IMR-90 (cell line): Measurements from ENCODE around the gene PRPF8. TPM values are rescaled to one million over a fixed set of nuclear protein-coding genes. Genes with fewer than 3 reads are reported as not detected.
A peak's percentile ranks its signal among the peaks of the same experiment; 100 is the strongest.

Experiments
- ATAC-seq: fragments of 200-7000 bp; cut with Tn5 transposase; 2 replicates; pipeline ENCODE4 v1.9.1; 2020; ENCODE audit warnings: low read depth, mild to moderate bottlenecking, moderate library complexity
- BruUV-seq: library from RNA; stranded (reverse); fragments of 400-500 nt; replicated peaks from 2 replicates; lab custom pipeline; 2021; lab: Mats Ljungman, UMichigan
- CTCF ChIA-PET: fragments of 300-600 bp; formaldehyde crosslinking; extraction: SDS; loops from one replicate; lab custom pipeline; 2021; ENCODE audit warnings: antibody characterized with exemption; lab: Yijun Ruan, JAX
- POLR2A ChIA-PET: fragments of 300-600 bp; sonication (Branson Sonifier 250); formaldehyde crosslinking; loops from one replicate; lab custom pipeline; 2022; ENCODE audit warnings: antibody characterized with exemption; ENCODE audit not compliant: unreplicated experiment; lab: Charles Lee
- DNase-seq: peaks from one replicate; pipeline ENCODE4 v3.0.0; 2013
- H2AFZ ChIP-seq: replicated peaks from 2 replicates; pipeline ENCODE3; 2013; ENCODE audit warnings: low read length, mild to moderate bottlenecking; ENCODE audit not compliant: poor library complexity
- H2AK5ac ChIP-seq: 2 replicates; pipeline ENCODE4 v1.6.1; 2013; ENCODE audit warnings: low read depth, low read length, inconsistent platforms
- H2AK9ac ChIP-seq: replicated peaks from 2 replicates; pipeline ENCODE3; 2013; ENCODE audit warnings: mild to moderate bottlenecking, low read depth, low read length, moderate library complexity; ENCODE audit not compliant: poor library complexity
- H2BK120ac ChIP-seq: 2 replicates; pipeline ENCODE4 v1.6.1; 2013; ENCODE audit warnings: low read depth, low read length, inconsistent platforms
- H2BK15ac ChIP-seq: 3 replicates; pipeline ENCODE4 v1.6.1; 2013; ENCODE audit warnings: low read depth, low read length, inconsistent platforms
- H2BK20ac ChIP-seq: 2 replicates; pipeline ENCODE4 v1.6.1; 2013; ENCODE audit warnings: low read depth, mild to moderate bottlenecking, inconsistent platforms, low read length, moderate library complexity
- H2BK5ac ChIP-seq: 2 replicates; pipeline ENCODE4 v1.6.1; 2013; ENCODE audit warnings: mild to moderate bottlenecking, low read depth, low read length, inconsistent platforms; ENCODE audit not compliant: poor library complexity, severe bottlenecking
- H3K14ac ChIP-seq: replicated peaks from 2 replicates; pipeline ENCODE4 v1.6.1; 2013; ENCODE audit warnings: low read depth, low read length, inconsistent platforms
- H3K18ac ChIP-seq: 2 replicates; pipeline ENCODE4 v1.6.1; 2013; ENCODE audit warnings: low read depth, low read length, control low read depth
- H3K23ac ChIP-seq: 2 replicates; pipeline ENCODE4 v1.6.1; 2013; ENCODE audit warnings: low read depth, low read length, inconsistent platforms
- H3K27ac ChIP-seq: 2 replicates; pipeline ENCODE4 v1.5.1; 2013; ENCODE audit warnings: mild to moderate bottlenecking, control low read depth, low read length; ENCODE audit not compliant: insufficient read depth
- H3K27me3 ChIP-seq: 2 replicates; pipeline ENCODE4 v1.6.1; 2013; ENCODE audit warnings: low read length; ENCODE audit not compliant: control insufficient read depth, insufficient read depth
- H3K36me3 ChIP-seq: 2 replicates; pipeline ENCODE4 v1.6.1; 2013; ENCODE audit warnings: low read length, mixed read lengths; ENCODE audit not compliant: control insufficient read depth, insufficient read depth
- H3K4ac ChIP-seq: 2 replicates; pipeline ENCODE4 v1.6.1; 2013; ENCODE audit warnings: low read depth, low read length, inconsistent platforms
- H3K4me1 ChIP-seq: 2 replicates; pipeline ENCODE4 v1.6.1; 2013; ENCODE audit warnings: low read length, mixed read lengths; ENCODE audit not compliant: control insufficient read depth, insufficient read depth
- H3K4me2 ChIP-seq: 2 replicates; pipeline ENCODE4 v1.6.1; 2013; ENCODE audit warnings: low read depth, mild to moderate bottlenecking, control low read depth, low read length, moderate library complexity
- H3K4me3 ChIP-seq: 2 replicates; pipeline ENCODE4 v1.5.1; 2013; ENCODE audit warnings: low read depth, mild to moderate bottlenecking, control low read depth, low read length, moderate library complexity; ENCODE audit not compliant: insufficient read depth
- H3K56ac ChIP-seq: 2 replicates; pipeline ENCODE4 v1.6.1; 2013; ENCODE audit warnings: low read length, inconsistent platforms; ENCODE audit not compliant: insufficient read depth; ENCODE audit errors: extremely low read depth
- H3K79me1 ChIP-seq, 2 experiments: 2 replicates each; pipeline ENCODE4 v1.6.1; 2013; ENCODE audit warnings: low read length in 2 of 2, inconsistent platforms in 1 of 2, low read depth in 1 of 2
- H3K9ac ChIP-seq: 2 replicates; pipeline ENCODE4 v1.6.1; 2013; ENCODE audit warnings: low read depth, low read length, control low read depth
- H3K9me1 ChIP-seq: 2 replicates; pipeline ENCODE4 v1.6.1; 2013; ENCODE audit warnings: low read length, inconsistent platforms; ENCODE audit not compliant: insufficient read depth
- H3K9me3 ChIP-seq: 2 replicates; pipeline ENCODE4 v1.6.1; 2013; ENCODE audit warnings: low read length; ENCODE audit not compliant: control insufficient read depth, insufficient read depth
- H4K20me1 ChIP-seq: 2 replicates; pipeline ENCODE4 v1.6.1; 2013; ENCODE audit warnings: low read length, inconsistent platforms; ENCODE audit not compliant: insufficient read depth
- H4K5ac ChIP-seq: 2 replicates; pipeline ENCODE4 v1.6.1; 2013; ENCODE audit warnings: mild to moderate bottlenecking, low read depth, low read length, control low read depth
- H4K8ac ChIP-seq, 2 experiments: 2 replicates each; pipeline ENCODE4 v1.6.1; 2013; ENCODE audit warnings: low read depth in 2 of 2, low read length in 2 of 2, control low read depth in 1 of 2, inconsistent platforms in 1 of 2
- H4K91ac ChIP-seq: 2 replicates; pipeline ENCODE4 v1.6.1; 2013; ENCODE audit warnings: low read depth, low read length, inconsistent platforms; ENCODE audit not compliant: insufficient read depth
- BHLHE40 ChIP-seq: fragments of 150-350 bp; IDR thresholded peaks from 2 replicates; pipeline ENCODE4 v1.6.1; 2016; ENCODE audit warnings: mild to moderate bottlenecking, low read depth, low read length
- CEBPB ChIP-seq: IDR thresholded peaks from 2 replicates; pipeline ENCODE4 v1.6.1; 2012; ENCODE audit warnings: low read depth, low read length, improper control_type of control experiment
- CHD1 ChIP-seq: IDR thresholded peaks from 2 replicates; pipeline ENCODE4 v1.6.1; 2012; ENCODE audit warnings: low read depth, low read length, improper control_type of control experiment
- FOS ChIP-seq: fragments of 150-350 bp; IDR thresholded peaks from 2 replicates; pipeline ENCODE4 v1.6.1; 2016; ENCODE audit warnings: low read depth, low read length
- MAFK ChIP-seq: IDR thresholded peaks from 2 replicates; pipeline ENCODE4 v1.6.1; 2012; ENCODE audit warnings: low read depth, low read length, improper control_type of control experiment
- MAZ ChIP-seq: IDR thresholded peaks from 2 replicates; pipeline ENCODE4 v1.6.1; 2012; ENCODE audit warnings: low read depth, mild to moderate bottlenecking, low read length, improper control_type of control experiment, moderate library complexity, borderline replicate concordance
- MXI1 ChIP-seq: IDR thresholded peaks from 2 replicates; pipeline ENCODE4 v1.6.1; 2012; ENCODE audit warnings: low read depth, mild to moderate bottlenecking, low read length, moderate library complexity, borderline replicate concordance
- POLR2A ChIP-seq: IDR thresholded peaks from 2 replicates; pipeline ENCODE4 v1.6.1; 2012; ENCODE audit warnings: mild to moderate bottlenecking, low read depth, low read length
- RCOR1 ChIP-seq: IDR thresholded peaks from 2 replicates; pipeline ENCODE4 v1.6.1; 2012; ENCODE audit warnings: mild to moderate bottlenecking, low read length, improper control_type of control experiment; ENCODE audit not compliant: insufficient replicate concordance
- RFX5 ChIP-seq: IDR thresholded peaks from 2 replicates; pipeline ENCODE4 v1.8.0; 2012; ENCODE audit warnings: low read depth, mild to moderate bottlenecking, low read length, moderate library complexity
- SMC3 ChIP-seq: fragments of 150-350 bp; IDR thresholded peaks from 2 replicates; pipeline ENCODE4 v1.6.1; 2016; ENCODE audit warnings: low read depth, mild to moderate bottlenecking, antibody characterized with exemption, low read length, moderate library complexity
- WGBS, 2 experiments: methylation state at CpG; one replicate each; pipeline versions ENCODE4 v1.1.5 to v1.1.7; 2013; ENCODE audit warnings: missing lambda C conversion rate in 2 of 2; ENCODE audit not compliant: insufficient read length in 1 of 2; ENCODE audit errors: extremely low coverage in 2 of 2; 5-methylcytosine and 5-hydroxymethylcytosine counted together
- dilution Hi-C: fragments of 300-500 bp; cut with HindIII; formaldehyde crosslinking; loops from one replicate; pipeline ENCODE4 v1.14.3; 2018; ENCODE audit warnings: low sequenced_read_pairs; ENCODE audit not compliant: unreplicated experiment
- in situ Hi-C: fragments of 300-500 bp; cut with MboI; formaldehyde crosslinking; loops from 3 replicates; pipeline ENCODE4 v1.14.3; 2019; ENCODE audit warnings: low sequenced_read_pairs, inconsistent platforms, mixed read lengths
- intact Hi-C: fragments of 100-400 bp; cut with micrococcal nuclease; formaldehyde crosslinking; loops from 2 replicates; pipeline ENCODE4 v1.10.0; 2022
- polyA plus RNA-seq, 3 experiments: library from polyadenylated mRNA; depleted of rRNA; stranded (reverse); fragments of >200 nt; gene quantifications; 2 replicates each; pipeline ENCODE4 v1.2.3, GENCODE V29; 2012; ENCODE audit warnings: low replicate concordance in 1 of 3
- total RNA-seq: library from RNA; depleted of rRNA; stranded (reverse); fragments of >200 nt; gene quantifications from 2 replicates; pipeline ENCODE4 v1.2.3, GENCODE V29; 2012
- TF ChIP-seq, protein P1 (sequence below): conservative IDR thresholded peaks from 2 replicates; pipeline ENCODE4 v1.5.1; 2012; ENCODE audit warnings: mild to moderate bottlenecking, low read depth, low read length, improper control_type of control experiment
- TF ChIP-seq, protein P2 (sequence below): fragments of 150-350 bp; IDR thresholded peaks from 2 replicates; pipeline ENCODE4 v1.6.1; 2016; ENCODE audit warnings: low read depth, mild to moderate bottlenecking, low read length, moderate library complexity, borderline replicate concordance
- TF ChIP-seq, protein P3 (sequence below): fragments of 150-350 bp; IDR thresholded peaks from 2 replicates; pipeline ENCODE4 v1.6.1; 2017; ENCODE audit warnings: mild to moderate bottlenecking, antibody characterized with exemption, low read length, low read depth

PRPF8 gene
- total and polyA plus RNA-seq, 2 of the 4 experiments (the other 2 are of a cell fraction): 141 to 160 TPM

DNA sequence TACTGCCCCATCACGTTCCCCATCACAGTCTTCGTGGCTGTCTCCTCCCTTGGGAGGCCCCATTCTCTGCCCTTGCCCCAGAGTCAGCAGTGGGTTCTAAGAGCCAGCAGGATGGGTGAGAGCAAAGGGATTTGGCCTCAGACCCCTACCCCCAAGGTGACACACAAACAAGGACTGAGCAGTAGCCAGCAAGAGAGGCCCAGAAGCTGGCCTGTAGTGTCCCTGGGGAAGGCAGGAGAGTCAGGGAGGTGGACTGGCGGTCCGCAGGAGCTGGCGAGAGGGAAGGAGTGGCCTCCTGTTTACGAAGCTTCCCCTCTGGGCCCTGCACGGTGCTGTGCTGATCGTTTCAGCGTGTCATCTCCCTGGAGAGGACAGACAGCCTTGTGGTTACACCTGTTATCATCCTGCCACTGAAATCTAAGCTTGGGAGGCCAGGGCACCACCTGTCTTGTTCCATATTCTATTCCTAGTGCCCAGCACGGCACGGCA, 48.2 kb upstream of the PRPF8 start:
- Histone ChIP-seq H2AK5ac (no peak overlapping the region), H2BK5ac (no peak overlapping the region), H2BK20ac (no peak overlapping the region), H4K20me1 (no peaks in the 10 kb centered on the region), H3K4me2 (no peak overlapping the region), H3K36me3 (peaks cover 30% of the 10 kb centered on the region), H2AFZ (no peak overlapping the region), H3K27ac (no peak overlapping the region), H3K9me3 (no peaks in the 10 kb centered on the region), H3K4ac (no peak overlapping the region), H2BK15ac (no peak overlapping the region), H3K9me1 (peaks cover 5% of the 10 kb centered on the region; the same call in 1 of the 2 replicates), H3K14ac (no peak overlapping the region), H3K27me3 (no peaks in the 10 kb centered on the region), H3K56ac (no peak overlapping the region), H3K23ac (no peak overlapping the region), H3K18ac (no peak overlapping the region), H4K8ac (no peak overlapping the region), H2AK9ac (peak overlapping the region; percentile 70), H3K9ac (no peak overlapping the region), H2BK120ac (no peak overlapping the region), H4K5ac (no peak overlapping the region), H4K91ac (no peak overlapping the region), H3K79me1 (peaks cover 0 to 13% of the 10 kb centered on the region in 2 experiments; a peak in 1 of 4 replicates), H3K4me3 (no peak overlapping the region), H3K4me1 (peaks cover 8% of the 10 kb centered on the region)
- 91% methylated on average over 5 of the region's 11 CpGs; no CpG with 5 or more reads in 1 of the 2 experiments for WGBS, 2 experiments
- ChIA-PET CTCF (no interaction called here), POLR2A (no interaction called here)
- DNase-seq: no peak
- ATAC-seq: no peak
- TF ChIP-seq BHLHE40 (no peak), CHD1 (no peak), CEBPB (no peak), POLR2A (no peak), FOS (no peak), RCOR1 (no peak), RFX5 (no peak), MAZ (no peak), MXI1 (no peak), MAFK (no peak), SMC3 (no peak)
- TF ChIP-seq, protein P1, sequence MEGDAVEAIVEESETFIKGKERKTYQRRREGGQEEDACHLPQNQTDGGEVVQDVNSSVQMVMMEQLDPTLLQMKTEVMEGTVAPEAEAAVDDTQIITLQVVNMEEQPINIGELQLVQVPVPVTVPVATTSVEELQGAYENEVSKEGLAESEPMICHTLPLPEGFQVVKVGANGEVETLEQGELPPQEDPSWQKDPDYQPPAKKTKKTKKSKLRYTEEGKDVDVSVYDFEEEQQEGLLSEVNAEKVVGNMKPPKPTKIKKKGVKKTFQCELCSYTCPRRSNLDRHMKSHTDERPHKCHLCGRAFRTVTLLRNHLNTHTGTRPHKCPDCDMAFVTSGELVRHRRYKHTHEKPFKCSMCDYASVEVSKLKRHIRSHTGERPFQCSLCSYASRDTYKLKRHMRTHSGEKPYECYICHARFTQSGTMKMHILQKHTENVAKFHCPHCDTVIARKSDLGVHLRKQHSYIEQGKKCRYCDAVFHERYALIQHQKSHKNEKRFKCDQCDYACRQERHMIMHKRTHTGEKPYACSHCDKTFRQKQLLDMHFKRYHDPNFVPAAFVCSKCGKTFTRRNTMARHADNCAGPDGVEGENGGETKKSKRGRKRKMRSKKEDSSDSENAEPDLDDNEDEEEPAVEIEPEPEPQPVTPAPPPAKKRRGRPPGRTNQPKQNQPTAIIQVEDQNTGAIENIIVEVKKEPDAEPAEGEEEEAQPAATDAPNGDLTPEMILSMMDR: no peak
- TF ChIP-seq, protein P2, sequence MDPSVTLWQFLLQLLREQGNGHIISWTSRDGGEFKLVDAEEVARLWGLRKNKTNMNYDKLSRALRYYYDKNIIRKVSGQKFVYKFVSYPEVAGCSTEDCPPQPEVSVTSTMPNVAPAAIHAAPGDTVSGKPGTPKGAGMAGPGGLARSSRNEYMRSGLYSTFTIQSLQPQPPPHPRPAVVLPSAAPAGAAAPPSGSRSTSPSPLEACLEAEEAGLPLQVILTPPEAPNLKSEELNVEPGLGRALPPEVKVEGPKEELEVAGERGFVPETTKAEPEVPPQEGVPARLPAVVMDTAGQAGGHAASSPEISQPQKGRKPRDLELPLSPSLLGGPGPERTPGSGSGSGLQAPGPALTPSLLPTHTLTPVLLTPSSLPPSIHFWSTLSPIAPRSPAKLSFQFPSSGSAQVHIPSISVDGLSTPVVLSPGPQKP: no peak
- TF ChIP-seq, protein P3, sequence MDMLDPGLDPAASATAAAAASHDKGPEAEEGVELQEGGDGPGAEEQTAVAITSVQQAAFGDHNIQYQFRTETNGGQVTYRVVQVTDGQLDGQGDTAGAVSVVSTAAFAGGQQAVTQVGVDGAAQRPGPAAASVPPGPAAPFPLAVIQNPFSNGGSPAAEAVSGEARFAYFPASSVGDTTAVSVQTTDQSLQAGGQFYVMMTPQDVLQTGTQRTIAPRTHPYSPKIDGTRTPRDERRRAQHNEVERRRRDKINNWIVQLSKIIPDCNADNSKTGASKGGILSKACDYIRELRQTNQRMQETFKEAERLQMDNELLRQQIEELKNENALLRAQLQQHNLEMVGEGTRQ: no peak
- dilution Hi-C loops (no loop called here), intact Hi-C loops (no loop called here), in situ Hi-C loops (no loop called here)
- no TSS peak for BruUV-seq
